ENCODE results near the gene APOBEC3A. TPM values are rescaled to one million over a fixed set of nuclear protein-coding genes. Genes with fewer than 3 reads are reported as not detected.

APOBEC3A gene
- total and polyA plus RNA-seq, 2 of the 4 experiments (the other 2 are of a cell fraction): not detected

DNA sequence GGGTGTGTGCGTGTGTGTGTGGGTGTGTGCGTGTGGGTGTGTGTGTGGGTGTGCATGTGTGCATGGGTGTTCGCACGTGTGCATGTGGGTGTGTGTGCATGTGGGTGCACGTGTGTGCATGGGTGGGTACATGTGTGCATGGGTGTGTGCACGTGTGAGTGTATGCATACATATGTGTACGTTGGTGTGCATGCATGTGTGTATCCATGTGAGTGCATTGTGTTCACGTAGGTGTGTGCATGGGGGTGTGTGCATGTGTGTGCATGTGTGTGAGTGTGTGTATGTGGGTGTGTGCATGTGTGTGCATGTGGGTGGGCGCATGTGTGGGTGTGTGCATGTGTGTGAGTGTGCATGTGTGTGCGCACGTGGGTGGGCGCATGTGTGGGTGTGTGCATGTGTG lies 19.9 kb upstream of the APOBEC3A start:
- Histone ChIP-seq H3K23ac (ENCODE audit: low read depth, low read length) (no peak overlapping the region), H3K9me3 (ENCODE audit: control insufficient read depth, insufficient read depth, low read length) (no peaks in the 10 kb centered on the region), H2AK5ac (ENCODE audit: low read depth, low read length) (no peak overlapping the region), H2BK15ac (ENCODE audit: low read depth, low read length) (no peak overlapping the region), H3K9ac (ENCODE audit: low read depth, low read length) (no peak overlapping the region), H2BK20ac (ENCODE audit: low read depth, low read length) (no peak overlapping the region), H3K56ac (ENCODE audit: extremely low read depth, insufficient read depth, low read length) (no peak overlapping the region), H4K8ac (ENCODE audit: low read depth in 2 of 2, low read length in 2 of 2) (no peak overlapping the region), H3K4me1 (ENCODE audit: control insufficient read depth, insufficient read depth, low read length) (no peaks in the 10 kb centered on the region), H3K36me3 (ENCODE audit: control insufficient read depth, insufficient read depth, low read length) (no peaks in the 10 kb centered on the region), H4K5ac (ENCODE audit: low read depth, low read length) (no peak overlapping the region), H2BK5ac (ENCODE audit: low read depth, low read length, poor library complexity, severe bottlenecking) (no peak overlapping the region), H2BK120ac (ENCODE audit: low read depth, low read length) (no peak overlapping the region), H3K18ac (ENCODE audit: low read depth, low read length) (no peak overlapping the region), H3K4me3 (ENCODE audit: insufficient read depth, low read depth, low read length) (no peak overlapping the region), H3K27ac (ENCODE audit: insufficient read depth, low read length) (no peak overlapping the region), H3K4ac (ENCODE audit: low read depth, low read length) (no peak overlapping the region), H2AFZ (replicated peaks; ENCODE audit: low read length, poor library complexity) (no peak overlapping the region), H3K79me1 (ENCODE audit: low read depth in 1 of 2, low read length in 2 of 2) (no peaks in the 10 kb centered on the region), H2AK9ac (replicated peaks; ENCODE audit: low read depth, low read length, poor library complexity) (no peak overlapping the region), H4K20me1 (ENCODE audit: insufficient read depth, low read length) (no peaks in the 10 kb centered on the region; the same call in 1 of the 2 replicates), H3K14ac (replicated peaks; ENCODE audit: low read depth, low read length) (no peak overlapping the region), H3K9me1 (ENCODE audit: insufficient read depth, low read length) (no peaks in the 10 kb centered on the region; the same call in 1 of the 2 replicates), H3K4me2 (ENCODE audit: low read depth, low read length) (no peak overlapping the region), H3K27me3 (ENCODE audit: control insufficient read depth, insufficient read depth, low read length) (peaks cover 50% of the 10 kb centered on the region), H4K91ac (ENCODE audit: insufficient read depth, low read depth, low read length) (no peak overlapping the region)
- dilution Hi-C loops (cut with HindIII; ENCODE audit: low sequenced_read_pairs, unreplicated experiment): no loop called here
- 76% methylated on average over 12 of the region's 12 CpGs; no CpG with 5 or more reads in 1 of the 2 experiments for WGBS, 2 experiments (ENCODE audit: extremely low coverage in 2 of 2, insufficient read length in 1 of 2)
- ATAC-seq (ENCODE audit: low read depth): no peak
- DNase-seq: no peak
- ChIA-PET CTCF (no interaction called here), POLR2A (ENCODE audit: unreplicated experiment) (no interaction called here)
- intact Hi-C loops (cut with micrococcal nuclease): no loop called here
- TF ChIP-seq BHLHE40 (IDR thresholded peaks at IDR 0.05; ENCODE audit: low read depth, low read length) (no peak), MXI1 (IDR thresholded peaks at IDR 0.05; ENCODE audit: borderline replicate concordance, low read depth, low read length) (no peak), CEBPB (IDR thresholded peaks at IDR 0.05; ENCODE audit: low read depth, low read length) (no peak), SMC3 (IDR thresholded peaks at IDR 0.05; ENCODE audit: low read depth, low read length) (no peak), CHD1 (IDR thresholded peaks at IDR 0.05; ENCODE audit: low read depth, low read length) (no peak), ELK1 (IDR thresholded peaks at IDR 0.05; ENCODE audit: borderline replicate concordance, low read depth, low read length) (no peak), RCOR1 (IDR thresholded peaks at IDR 0.05; ENCODE audit: insufficient replicate concordance, low read length) (no peak), MAFK (IDR thresholded peaks at IDR 0.05; ENCODE audit: low read depth, low read length) (no peak), FOS (IDR thresholded peaks at IDR 0.05; ENCODE audit: low read depth, low read length) (no peak), RAD21 (IDR thresholded peaks at IDR 0.05; ENCODE audit: low read length) (no peak), RFX5 (IDR thresholded peaks at IDR 0.05; ENCODE audit: low read depth, low read length) (no peak), MAZ (IDR thresholded peaks at IDR 0.05; ENCODE audit: borderline replicate concordance, low read depth, low read length) (no peak), NFE2L2 (IDR thresholded peaks at IDR 0.05; ENCODE audit: low read depth, low read length) (no peak), POLR2A (IDR thresholded peaks at IDR 0.05; ENCODE audit: low read depth, low read length) (no peak)
- TF ChIP-seq, protein P1, sequence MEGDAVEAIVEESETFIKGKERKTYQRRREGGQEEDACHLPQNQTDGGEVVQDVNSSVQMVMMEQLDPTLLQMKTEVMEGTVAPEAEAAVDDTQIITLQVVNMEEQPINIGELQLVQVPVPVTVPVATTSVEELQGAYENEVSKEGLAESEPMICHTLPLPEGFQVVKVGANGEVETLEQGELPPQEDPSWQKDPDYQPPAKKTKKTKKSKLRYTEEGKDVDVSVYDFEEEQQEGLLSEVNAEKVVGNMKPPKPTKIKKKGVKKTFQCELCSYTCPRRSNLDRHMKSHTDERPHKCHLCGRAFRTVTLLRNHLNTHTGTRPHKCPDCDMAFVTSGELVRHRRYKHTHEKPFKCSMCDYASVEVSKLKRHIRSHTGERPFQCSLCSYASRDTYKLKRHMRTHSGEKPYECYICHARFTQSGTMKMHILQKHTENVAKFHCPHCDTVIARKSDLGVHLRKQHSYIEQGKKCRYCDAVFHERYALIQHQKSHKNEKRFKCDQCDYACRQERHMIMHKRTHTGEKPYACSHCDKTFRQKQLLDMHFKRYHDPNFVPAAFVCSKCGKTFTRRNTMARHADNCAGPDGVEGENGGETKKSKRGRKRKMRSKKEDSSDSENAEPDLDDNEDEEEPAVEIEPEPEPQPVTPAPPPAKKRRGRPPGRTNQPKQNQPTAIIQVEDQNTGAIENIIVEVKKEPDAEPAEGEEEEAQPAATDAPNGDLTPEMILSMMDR (conservative IDR thresholded peaks at IDR 0.05; ENCODE audit: low read depth, low read length): no peak
- TF ChIP-seq, protein P2, sequence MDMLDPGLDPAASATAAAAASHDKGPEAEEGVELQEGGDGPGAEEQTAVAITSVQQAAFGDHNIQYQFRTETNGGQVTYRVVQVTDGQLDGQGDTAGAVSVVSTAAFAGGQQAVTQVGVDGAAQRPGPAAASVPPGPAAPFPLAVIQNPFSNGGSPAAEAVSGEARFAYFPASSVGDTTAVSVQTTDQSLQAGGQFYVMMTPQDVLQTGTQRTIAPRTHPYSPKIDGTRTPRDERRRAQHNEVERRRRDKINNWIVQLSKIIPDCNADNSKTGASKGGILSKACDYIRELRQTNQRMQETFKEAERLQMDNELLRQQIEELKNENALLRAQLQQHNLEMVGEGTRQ (IDR thresholded peaks at IDR 0.05; ENCODE audit: low read depth, low read length): no peak
- BruUV-seq (replicated peaks): no TSS peak
- in situ Hi-C loops (cut with MboI; ENCODE audit: low sequenced_read_pairs): no loop called here
